Measurements from ENCODE around the gene BATF. TPM values are rescaled to one million over a fixed set of nuclear protein-coding genes. Genes with fewer than 3 reads are reported as not detected.

Gene BATF
- total RNA-seq, 1 experiment from 2014 or later = not detected

DNA sequence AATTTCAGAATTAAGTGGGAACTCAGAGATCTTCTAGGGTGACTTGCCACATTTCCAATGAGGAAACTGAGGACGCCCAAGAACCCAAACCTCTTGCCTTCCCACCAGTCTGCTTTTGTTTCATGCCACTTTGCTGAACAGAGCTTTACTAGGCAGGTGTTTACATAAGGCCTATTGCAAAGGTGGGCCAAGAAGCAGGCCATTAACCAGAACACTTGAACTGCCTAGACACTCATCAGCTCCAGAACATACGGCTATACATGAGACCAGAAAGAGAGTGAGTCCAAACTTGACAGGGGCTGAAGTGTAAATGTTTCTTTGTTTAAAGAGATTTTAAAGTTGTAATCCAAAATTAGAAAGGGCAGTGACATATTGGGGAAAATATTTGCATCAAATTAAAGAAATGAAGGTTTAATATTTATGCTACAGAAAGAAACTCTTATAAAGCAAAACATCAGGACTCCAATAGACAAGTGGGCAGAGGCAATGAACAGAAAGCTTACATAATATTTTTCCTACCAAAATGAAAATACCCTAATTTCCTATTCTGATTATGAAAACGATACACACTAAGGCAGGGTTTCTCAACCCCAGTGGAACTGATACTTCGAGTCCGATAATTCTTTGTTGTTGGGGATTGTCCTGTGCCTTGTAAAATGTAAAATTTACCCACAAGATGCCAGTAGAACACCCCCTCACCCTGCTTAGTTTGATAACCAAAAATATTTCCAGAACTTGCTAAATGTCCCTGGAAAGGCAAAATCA is 11.7 kb downstream of the BATF start:
- no peaks in the 10 kb centered on the region for H3K36me3 ChIP-seq (ENCODE audit: control insufficient read depth, insufficient read depth, low read length)
- in situ Hi-C loops (cut with HindIII; ENCODE audit: low pct_unique_long_range_greater_than_20kb, low sequenced_read_pairs) (no loop called here), intact Hi-C loops (cut with micrococcal nuclease; ENCODE audit: unreplicated experiment) (no loop called here)
- no peak overlapping the region for H3K4me3 ChIP-seq (ENCODE audit: low read depth in 2 of 2, low read length in 2 of 2)
- ChIA-PET POLR2A (interaction anchor here (0.6 kb wide), 1 partner anchor 8 kb away, joined by 12 read pairs; no protein-coding TSS in a partner anchor), CTCF (no interaction called here)
- DNase-seq (ENCODE audit: low read depth, low spot score) (no peak), ATAC-seq (no peak)
- peaks cover 11% of the 10 kb centered on the region for H3K4me1 ChIP-seq (ENCODE audit: control insufficient read depth, insufficient read depth, low read length)
- BruUV-seq (replicated peaks) = no TSS peak
- TF ChIP-seq, protein P1, sequence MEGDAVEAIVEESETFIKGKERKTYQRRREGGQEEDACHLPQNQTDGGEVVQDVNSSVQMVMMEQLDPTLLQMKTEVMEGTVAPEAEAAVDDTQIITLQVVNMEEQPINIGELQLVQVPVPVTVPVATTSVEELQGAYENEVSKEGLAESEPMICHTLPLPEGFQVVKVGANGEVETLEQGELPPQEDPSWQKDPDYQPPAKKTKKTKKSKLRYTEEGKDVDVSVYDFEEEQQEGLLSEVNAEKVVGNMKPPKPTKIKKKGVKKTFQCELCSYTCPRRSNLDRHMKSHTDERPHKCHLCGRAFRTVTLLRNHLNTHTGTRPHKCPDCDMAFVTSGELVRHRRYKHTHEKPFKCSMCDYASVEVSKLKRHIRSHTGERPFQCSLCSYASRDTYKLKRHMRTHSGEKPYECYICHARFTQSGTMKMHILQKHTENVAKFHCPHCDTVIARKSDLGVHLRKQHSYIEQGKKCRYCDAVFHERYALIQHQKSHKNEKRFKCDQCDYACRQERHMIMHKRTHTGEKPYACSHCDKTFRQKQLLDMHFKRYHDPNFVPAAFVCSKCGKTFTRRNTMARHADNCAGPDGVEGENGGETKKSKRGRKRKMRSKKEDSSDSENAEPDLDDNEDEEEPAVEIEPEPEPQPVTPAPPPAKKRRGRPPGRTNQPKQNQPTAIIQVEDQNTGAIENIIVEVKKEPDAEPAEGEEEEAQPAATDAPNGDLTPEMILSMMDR (IDR thresholded peaks at IDR 0.05) = no peak
- TF ChIP-seq POLR2AphosphoS5 (IDR thresholded peaks at IDR 0.05; ENCODE audit: low read depth, low read length) = no peak
- no peaks in the 10 kb centered on the region for H3K27me3 ChIP-seq (ENCODE audit: control insufficient read depth, insufficient read depth, low read length)
- H3K9me3 ChIP-seq (ENCODE audit: control insufficient read depth, insufficient read depth, low read depth, low read length) = no peaks in the 10 kb centered on the region
- H3K27ac ChIP-seq (ENCODE audit: low read length) = no peak overlapping the region

DNA sequence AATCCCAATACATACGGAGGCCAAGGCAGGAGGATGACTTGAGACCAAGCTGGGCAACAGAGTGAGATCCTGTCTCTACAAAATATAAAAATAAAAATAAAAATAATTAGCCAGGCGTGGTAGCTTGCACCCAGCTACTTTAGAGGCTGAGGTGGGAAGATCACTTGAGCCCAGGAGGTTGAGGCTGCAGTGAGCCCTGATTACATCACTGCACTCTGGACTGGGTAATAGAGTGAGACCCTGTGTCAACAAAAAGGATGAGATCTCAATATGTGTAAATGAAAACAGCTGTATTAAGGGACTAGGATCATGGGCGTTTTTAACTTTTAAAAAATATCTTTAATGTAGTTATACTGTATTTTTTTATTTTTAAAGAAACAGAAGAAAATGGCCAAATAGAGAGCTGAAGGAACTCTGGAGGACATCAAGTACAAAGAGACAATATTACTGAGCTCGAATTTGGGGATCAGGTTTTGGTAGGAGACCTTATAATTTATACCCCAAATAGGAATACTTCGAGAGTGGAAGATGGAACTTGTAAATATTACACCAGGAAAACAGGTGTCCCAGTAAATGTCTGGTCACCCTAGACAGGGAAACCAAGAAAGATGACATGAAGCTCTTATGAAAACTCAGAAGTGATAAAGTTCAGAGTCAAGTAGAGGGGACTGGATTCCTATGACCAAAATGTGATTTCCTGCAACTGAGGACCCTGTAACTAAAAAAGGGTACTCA is 13.1 kb downstream of the BATF start:
- ChIA-PET POLR2A (no interaction called here), CTCF (interaction anchor here (1.0 kb wide), 1 partner anchor 46 kb away, joined by 15 read pairs; no protein-coding TSS in a partner anchor)
- ATAC-seq (peak; percentile 49), DNase-seq (ENCODE audit: low read depth, low spot score) (no peak)
- Histone ChIP-seq H3K27me3 (ENCODE audit: control insufficient read depth, insufficient read depth, low read length) (no peaks in the 10 kb centered on the region), H3K9me3 (ENCODE audit: control insufficient read depth, insufficient read depth, low read depth, low read length) (no peaks in the 10 kb centered on the region), H3K4me1 (ENCODE audit: control insufficient read depth, insufficient read depth, low read length) (peaks cover 11% of the 10 kb centered on the region), H3K4me3 (ENCODE audit: low read depth in 2 of 2, low read length in 2 of 2) (no peak overlapping the region), H3K27ac (ENCODE audit: low read length) (peak overlapping the region; percentile 29), H3K36me3 (ENCODE audit: control insufficient read depth, insufficient read depth, low read length) (no peaks in the 10 kb centered on the region)
- no TSS peak for BruUV-seq (replicated peaks)
- intact Hi-C loops (cut with micrococcal nuclease; ENCODE audit: unreplicated experiment) = no loop called here
- TF ChIP-seq, protein P2, sequence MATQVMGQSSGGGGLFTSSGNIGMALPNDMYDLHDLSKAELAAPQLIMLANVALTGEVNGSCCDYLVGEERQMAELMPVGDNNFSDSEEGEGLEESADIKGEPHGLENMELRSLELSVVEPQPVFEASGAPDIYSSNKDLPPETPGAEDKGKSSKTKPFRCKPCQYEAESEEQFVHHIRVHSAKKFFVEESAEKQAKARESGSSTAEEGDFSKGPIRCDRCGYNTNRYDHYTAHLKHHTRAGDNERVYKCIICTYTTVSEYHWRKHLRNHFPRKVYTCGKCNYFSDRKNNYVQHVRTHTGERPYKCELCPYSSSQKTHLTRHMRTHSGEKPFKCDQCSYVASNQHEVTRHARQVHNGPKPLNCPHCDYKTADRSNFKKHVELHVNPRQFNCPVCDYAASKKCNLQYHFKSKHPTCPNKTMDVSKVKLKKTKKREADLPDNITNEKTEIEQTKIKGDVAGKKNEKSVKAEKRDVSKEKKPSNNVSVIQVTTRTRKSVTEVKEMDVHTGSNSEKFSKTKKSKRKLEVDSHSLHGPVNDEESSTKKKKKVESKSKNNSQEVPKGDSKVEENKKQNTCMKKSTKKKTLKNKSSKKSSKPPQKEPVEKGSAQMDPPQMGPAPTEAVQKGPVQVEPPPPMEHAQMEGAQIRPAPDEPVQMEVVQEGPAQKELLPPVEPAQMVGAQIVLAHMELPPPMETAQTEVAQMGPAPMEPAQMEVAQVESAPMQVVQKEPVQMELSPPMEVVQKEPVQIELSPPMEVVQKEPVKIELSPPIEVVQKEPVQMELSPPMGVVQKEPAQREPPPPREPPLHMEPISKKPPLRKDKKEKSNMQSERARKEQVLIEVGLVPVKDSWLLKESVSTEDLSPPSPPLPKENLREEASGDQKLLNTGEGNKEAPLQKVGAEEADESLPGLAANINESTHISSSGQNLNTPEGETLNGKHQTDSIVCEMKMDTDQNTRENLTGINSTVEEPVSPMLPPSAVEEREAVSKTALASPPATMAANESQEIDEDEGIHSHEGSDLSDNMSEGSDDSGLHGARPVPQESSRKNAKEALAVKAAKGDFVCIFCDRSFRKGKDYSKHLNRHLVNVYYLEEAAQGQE (IDR thresholded peaks at IDR 0.05; ENCODE audit: insufficient read depth in 1 of 2, low read depth in 2 of 2, low read length in 1 of 2) = no peak
- no peak for TF ChIP-seq TCF7L2 (IDR thresholded peaks at IDR 0.05; ENCODE audit: low read depth, low read length)
- TF ChIP-seq POLR2AphosphoS5 (IDR thresholded peaks at IDR 0.05; ENCODE audit: low read depth, low read length) = no peak
- TF ChIP-seq, protein P1 (IDR thresholded peaks at IDR 0.05) = no peak
- TF ChIP-seq SIN3A (IDR thresholded peaks at IDR 0.05; ENCODE audit: borderline replicate concordance, insufficient read depth, low read depth, low read length) = no peak
- in situ Hi-C loops (cut with HindIII; ENCODE audit: low pct_unique_long_range_greater_than_20kb, low sequenced_read_pairs) = no loop called here
